Left renal cortex interstitium (tissue), 4 donors: Measurements from ENCODE around the gene ATP6V1E1. TPM values are rescaled to one million over a fixed set of nuclear protein-coding genes. Genes with fewer than 3 reads are reported as not detected.

Experiments used
- DNase-seq, 4 donors: peaks; one replicate each; pipeline ENCODE4 v3.0.0-alpha.2; 2013; ENCODE audit warnings: low read depth in 4 of 4, low spot score in 2 of 4, missing footprints in 1 of 4
- polyA plus RNA-seq, 4 donors: library from polyadenylated mRNA; unstranded; fragments of 120-200 nt; gene quantifications; one replicate each; pipeline ENCODE4 v1.2.1, GENCODE V29; 2013; ENCODE audit not compliant: insufficient read length in 4 of 4

ATP6V1E1 gene
- polyA plus RNA-seq, 4 donors, result 124 to 160 (median 131) TPM

GRCh38 chr22:17549655-17550054, 78.9 kb downstream of the ATP6V1E1 start:
- DNase-seq, result no peak

- no peak for DNase-seq
Measured at GRCh38 chr22:17549183-17549582, 79.4 kb downstream of the ATP6V1E1 start.

GRCh38 chr22:17548756-17549035, 79.9 kb downstream of the ATP6V1E1 start:
- no peak for DNase-seq

GRCh38 chr22:17548010-17548755, 80.4 kb downstream of the ATP6V1E1 start:
- DNase-seq, result no peak

GRCh38 chr22:17542452-17542851, 86.1 kb downstream of the ATP6V1E1 start:
- no peak for DNase-seq

Other genes starting within 250 kb of the ATP6V1E1 start
- gene SLC25A18, start 65.3 kb downstream of the ATP6V1E1 start, polyA plus RNA-seq, result 1 to 10 TPM; 1.2 to 2.0 (median 1.6) TPM
- gene BCL2L13, start 10.0 kb upstream of the ATP6V1E1 start, polyA plus RNA-seq, result 10 to 100 TPM; 41.8 to 48.4 (median 46.3) TPM
- gene BID, start 145.7 kb upstream of the ATP6V1E1 start, polyA plus RNA-seq, result 10 to 100 TPM; 16.8 to 25.0 (median 19.9) TPM